Fibroblast of villous mesenchyme (primary cell): Measurements from ENCODE around the gene PLEKHB2. TPM values are rescaled to one million over a fixed set of nuclear protein-coding genes. Genes with fewer than 3 reads are reported as not detected.
"Not testable (repeated sequence)": the region's sequence is repeated elsewhere in the genome, so short reads cannot be mapped to it uniquely, and the experiment has no call there.

Experiments
- DNase-seq: peaks from one replicate; pipeline ENCODE4 v3.0.0-alpha.2; 2010; ENCODE audit warnings: low read depth
- H3K4me3 ChIP-seq: 2 replicates; pipeline ENCODE4 v1.5.1; 2011; ENCODE audit warnings: low read depth, mild to moderate bottlenecking, low read length
- total RNA-seq: library from RNA; depleted of rRNA; stranded (reverse); fragments of >200 nt; gene quantifications from 2 replicates; pipeline ENCODE4 v1.2.3, GENCODE V29; 2012
- TF ChIP-seq, protein P1 (sequence below): IDR thresholded peaks from 2 replicates; pipeline ENCODE4 v1.5.1; 2012; ENCODE audit warnings: low read depth, mild to moderate bottlenecking, low read length; ENCODE audit not compliant: insufficient read depth

Gene PLEKHB2
- total RNA-seq, 1 donor = 167 TPM

DNA sequence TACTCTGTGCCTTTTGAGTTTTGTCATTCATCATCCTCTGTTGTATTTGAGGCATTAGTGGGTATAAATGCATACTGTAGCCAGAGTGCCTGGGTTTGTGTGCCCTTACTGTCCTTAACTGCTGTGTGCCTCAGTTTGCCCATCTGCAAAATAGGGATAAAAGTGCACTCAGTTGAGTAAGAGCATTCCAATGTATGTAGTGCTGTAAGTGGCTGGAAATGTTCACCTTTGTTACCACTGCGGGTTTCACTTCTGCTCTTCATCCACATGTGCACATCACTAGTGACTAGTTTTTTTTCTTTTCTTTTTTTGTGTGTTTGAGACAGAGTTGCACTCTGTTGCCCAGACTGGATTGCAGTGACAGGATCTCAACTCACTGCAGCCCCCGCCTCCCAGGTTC, 39.9 kb downstream of the PLEKHB2 start:
- TF ChIP-seq, protein P1, sequence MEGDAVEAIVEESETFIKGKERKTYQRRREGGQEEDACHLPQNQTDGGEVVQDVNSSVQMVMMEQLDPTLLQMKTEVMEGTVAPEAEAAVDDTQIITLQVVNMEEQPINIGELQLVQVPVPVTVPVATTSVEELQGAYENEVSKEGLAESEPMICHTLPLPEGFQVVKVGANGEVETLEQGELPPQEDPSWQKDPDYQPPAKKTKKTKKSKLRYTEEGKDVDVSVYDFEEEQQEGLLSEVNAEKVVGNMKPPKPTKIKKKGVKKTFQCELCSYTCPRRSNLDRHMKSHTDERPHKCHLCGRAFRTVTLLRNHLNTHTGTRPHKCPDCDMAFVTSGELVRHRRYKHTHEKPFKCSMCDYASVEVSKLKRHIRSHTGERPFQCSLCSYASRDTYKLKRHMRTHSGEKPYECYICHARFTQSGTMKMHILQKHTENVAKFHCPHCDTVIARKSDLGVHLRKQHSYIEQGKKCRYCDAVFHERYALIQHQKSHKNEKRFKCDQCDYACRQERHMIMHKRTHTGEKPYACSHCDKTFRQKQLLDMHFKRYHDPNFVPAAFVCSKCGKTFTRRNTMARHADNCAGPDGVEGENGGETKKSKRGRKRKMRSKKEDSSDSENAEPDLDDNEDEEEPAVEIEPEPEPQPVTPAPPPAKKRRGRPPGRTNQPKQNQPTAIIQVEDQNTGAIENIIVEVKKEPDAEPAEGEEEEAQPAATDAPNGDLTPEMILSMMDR = no peak
- H3K4me3 ChIP-seq = no peak overlapping the region
- no peak for DNase-seq

DNA sequence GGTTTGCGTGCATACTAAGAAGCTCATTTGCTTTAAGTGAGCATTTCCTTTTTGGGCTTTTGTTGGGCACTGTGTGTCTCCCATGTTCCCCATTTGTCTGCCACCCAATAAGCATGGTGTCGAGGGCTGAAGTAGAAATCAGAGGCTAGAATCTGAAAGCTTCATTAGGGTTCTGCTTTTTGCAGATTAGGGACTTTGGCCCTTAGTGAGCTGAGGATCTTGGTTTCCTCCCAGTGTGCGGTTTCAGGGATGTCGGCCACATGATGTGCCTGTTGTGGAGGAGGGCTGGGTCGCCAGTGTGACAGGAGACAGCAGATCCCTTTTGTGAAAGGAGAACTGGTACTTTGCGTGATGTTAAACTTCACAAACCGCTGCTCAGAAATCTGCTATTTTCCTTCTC, 41.1 kb downstream of the PLEKHB2 start:
- TF ChIP-seq, protein P1 = no peak
- no peak for DNase-seq
- H3K4me3 ChIP-seq = no peak overlapping the region

DNA sequence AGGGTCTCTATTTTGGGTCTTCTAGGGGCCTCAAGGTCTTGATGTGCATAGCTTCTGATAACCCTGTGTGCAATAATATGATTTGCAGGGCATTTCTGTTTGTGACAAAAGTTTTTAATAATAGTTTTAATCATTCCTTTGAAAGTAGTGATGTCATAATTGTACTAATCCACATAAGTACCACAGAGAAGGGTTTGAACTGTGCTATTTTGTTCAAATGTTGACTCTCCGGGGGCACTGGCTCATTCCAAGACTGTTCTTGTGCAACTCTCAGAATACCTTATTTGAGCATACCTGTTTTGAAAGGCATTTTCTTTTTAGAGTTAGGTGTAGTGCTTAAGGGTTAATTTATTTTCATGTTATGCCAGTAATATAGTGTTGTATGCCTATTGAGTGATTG, 41.6 kb downstream of the PLEKHB2 start:
- no peak overlapping the region for H3K4me3 ChIP-seq
- TF ChIP-seq, protein P1 = no peak
- DNase-seq = no peak

DNA sequence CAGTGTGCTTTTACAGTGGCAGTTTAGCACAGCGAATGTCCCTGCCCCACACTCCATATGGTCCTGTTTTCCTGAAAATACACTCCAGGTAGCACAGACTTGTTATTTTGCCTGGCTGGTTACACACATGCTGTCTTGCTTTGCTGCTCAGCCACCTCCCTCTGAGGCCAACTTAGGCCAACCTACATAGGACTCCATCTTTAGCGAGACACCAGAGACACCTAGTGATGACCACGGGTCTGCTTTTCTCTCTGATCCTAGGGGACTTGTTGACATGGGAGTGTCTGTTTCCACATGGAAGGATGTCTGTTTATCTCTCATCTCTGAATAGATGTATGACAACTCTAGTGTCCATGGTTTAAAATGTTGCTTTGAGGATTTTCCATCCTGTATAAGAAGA, 43.3 kb downstream of the PLEKHB2 start:
- TF ChIP-seq, protein P1 = no peak
- no peak for DNase-seq
- H3K4me3 ChIP-seq = no peak overlapping the region

DNA sequence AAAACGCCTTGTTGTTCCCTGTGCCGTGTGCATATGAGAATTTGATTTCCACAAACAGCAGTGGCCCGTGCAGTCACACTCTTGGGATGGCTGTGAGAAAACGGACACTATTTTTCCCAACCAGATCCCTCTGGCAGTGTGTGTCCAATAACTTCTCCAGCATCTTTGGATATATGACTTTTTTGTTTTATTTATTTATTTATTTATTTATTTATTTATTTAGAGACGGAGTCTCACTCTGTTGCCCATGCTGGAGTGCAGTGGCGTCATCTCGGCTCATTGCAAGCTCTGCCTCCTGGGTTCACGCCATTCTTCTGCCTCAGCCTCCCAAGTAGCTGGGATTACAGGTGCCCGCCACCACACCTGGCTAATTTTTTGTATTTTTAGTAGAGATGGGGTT, 45.0 kb downstream of the PLEKHB2 start:
- not testable (repeated sequence) for DNase-seq, H3K4me3 ChIP-seq

DNA sequence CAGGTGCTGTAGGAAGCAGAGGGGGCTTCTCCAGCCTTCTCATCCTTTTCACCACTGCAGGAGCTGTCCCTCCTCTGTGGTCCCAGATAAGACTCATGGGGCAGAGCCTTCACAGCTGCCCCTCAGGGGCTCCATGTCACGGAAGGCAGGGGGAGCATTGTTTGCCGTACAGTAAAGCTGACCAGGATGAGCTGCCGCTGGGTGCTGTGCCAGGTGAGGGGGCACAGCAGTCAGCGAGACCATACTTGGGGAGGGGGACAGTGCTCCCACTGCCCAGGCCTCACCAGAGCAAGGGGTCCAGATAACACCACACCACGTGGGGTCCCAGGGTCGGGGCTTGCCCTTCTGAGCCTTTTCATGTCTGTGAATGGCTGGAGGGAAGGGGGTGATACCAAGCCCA, 46.3 kb downstream of the PLEKHB2 start:
- H3K4me3 ChIP-seq = no peak overlapping the region
- TF ChIP-seq, protein P1 = no peak
- DNase-seq = no peak

DNA sequence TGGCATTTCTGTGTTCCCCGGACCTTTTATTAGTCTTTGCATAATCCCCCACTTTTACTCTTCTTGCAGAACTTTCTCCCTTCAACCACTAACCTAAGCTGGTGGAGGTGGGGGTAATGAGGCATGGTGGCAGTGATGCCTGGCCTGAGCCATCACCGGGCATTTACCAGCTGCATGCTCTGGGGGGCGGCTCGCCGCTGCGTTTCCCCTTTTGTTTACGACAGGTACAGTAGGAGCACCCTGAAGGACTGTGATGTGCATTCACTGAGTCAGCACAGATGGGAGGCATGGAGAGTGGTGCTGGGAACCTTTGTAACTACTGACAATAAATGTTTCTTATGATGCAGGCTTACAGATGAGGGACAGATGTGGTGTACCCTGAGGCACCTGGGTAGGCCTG, 46.9 kb downstream of the PLEKHB2 start:
- TF ChIP-seq, protein P1 = no peak
- DNase-seq = no peak
- no peak overlapping the region for H3K4me3 ChIP-seq
